Peyer's patch (tissue), 4 donors: Measurements from ENCODE around the gene SLC4A1AP. TPM values are rescaled to one million over a fixed set of nuclear protein-coding genes. Genes with fewer than 3 reads are reported as not detected.
A peak's percentile ranks its signal among the peaks of the same experiment; 100 is the strongest.
"Not testable (repeated sequence)": the region's sequence is repeated elsewhere in the genome, so short reads cannot be mapped to it uniquely, and the experiment has no call there.

Experiments used
- DNase-seq, 3 donors: peaks; one replicate each; pipeline ENCODE4 v3.0.0-alpha.2; 2017 to 2019
- H3K27ac ChIP-seq, 4 donors: fragments of 200-600 bp; sonication (generic); one replicate each; pipeline ENCODE4 v1.5.1; 2016 to 2019
- H3K27me3 ChIP-seq, 2 donors: fragments of 200-600 bp; sonication (generic); one replicate each; pipeline ENCODE4 v1.5.1; 2019
- H3K36me3 ChIP-seq, 3 donors: fragments of 200-600 bp; sonication (generic); one replicate each; pipeline ENCODE4 v1.5.1; 2016 to 2019
- H3K4me1 ChIP-seq, 4 donors: fragments of 200-600 bp; sonication (generic); one replicate each; pipeline ENCODE4 v1.5.1; 2016 to 2019
- H3K4me3 ChIP-seq, 4 donors: fragments of 200-600 bp; sonication (generic); 1 replicate in 3 of 4; 2 replicates in 1 of 4; pipeline ENCODE4 v1.5.1; 2016 to 2019; ENCODE audit warnings: mild to moderate bottlenecking in 1 of 4
- H3K9me3 ChIP-seq, 4 donors: fragments of 200-600 bp; sonication (generic); one replicate each; pipeline ENCODE4 v1.5.1; 2016 to 2019; ENCODE audit warnings: mild to moderate bottlenecking in 1 of 4
- POLR2A ChIP-seq, 2 donors: fragments of 450-650 bp; IDR thresholded peaks; one replicate each; pipeline ENCODE4 v1.5.1; 2017; ENCODE audit warnings: antibody characterized with exemption in 2 of 2, mild to moderate bottlenecking in 2 of 2, moderate library complexity in 2 of 2
- total RNA-seq, 4 donors: library from RNA; depleted of rRNA; stranded (reverse); fragments of >200 nt; gene quantifications; one replicate each; pipeline ENCODE4 v1.1.0, GENCODE V29; 2016
- TF ChIP-seq, protein P1 (sequence below), 6 experiments: fragments of 450-650 bp in 4 of 6; fragments of 200-600 bp in 2 of 6; sonication (generic) in 1 of 6; IDR thresholded peaks; one replicate each; pipeline ENCODE4 v1.5.1; 2017 to 2019; ENCODE audit warnings: antibody characterized with exemption in 6 of 6, mild to moderate bottlenecking in 3 of 6, moderate library complexity in 1 of 6

SLC4A1AP gene
- total RNA-seq, 4 donors from 2014 or later, result 18.6 to 47.0 (median 21.9) TPM

DNA sequence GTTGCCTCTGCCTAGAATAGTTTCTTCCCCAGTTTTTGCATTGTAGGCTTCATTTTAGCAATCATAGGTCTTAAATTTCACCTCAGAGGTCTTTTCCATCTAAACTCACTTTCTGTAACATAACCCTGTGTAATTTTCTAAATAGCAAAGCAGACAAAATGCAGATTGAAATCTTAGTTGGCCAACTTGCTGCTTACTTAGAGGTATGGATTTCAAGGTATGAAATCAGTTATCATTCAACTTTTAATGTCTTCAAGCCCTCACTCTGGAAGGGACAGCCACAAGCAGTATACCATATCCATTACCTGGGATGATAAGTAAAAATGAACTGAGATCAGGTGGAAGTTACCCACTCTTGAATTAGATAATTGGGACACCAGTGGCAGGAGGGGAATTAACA lies 38.7 kb upstream of the SLC4A1AP start:
- Histone ChIP-seq H3K4me3 (no peak overlapping the region), H3K27ac (no peak overlapping the region), H3K27me3 (no peaks in the 10 kb centered on the region), H3K4me1 (peaks cover 0 to 13% (median 5%) of the 10 kb centered on the region in 4 donors), H3K9me3 (no peaks in the 10 kb centered on the region), H3K36me3 (peaks cover 0 to 23% (median 0%) of the 10 kb centered on the region in 3 donors)
- DNase-seq, result no peak
- no peak for TF ChIP-seq POLR2A (IDR thresholded peaks at IDR 0.05)
- TF ChIP-seq, protein P1, sequence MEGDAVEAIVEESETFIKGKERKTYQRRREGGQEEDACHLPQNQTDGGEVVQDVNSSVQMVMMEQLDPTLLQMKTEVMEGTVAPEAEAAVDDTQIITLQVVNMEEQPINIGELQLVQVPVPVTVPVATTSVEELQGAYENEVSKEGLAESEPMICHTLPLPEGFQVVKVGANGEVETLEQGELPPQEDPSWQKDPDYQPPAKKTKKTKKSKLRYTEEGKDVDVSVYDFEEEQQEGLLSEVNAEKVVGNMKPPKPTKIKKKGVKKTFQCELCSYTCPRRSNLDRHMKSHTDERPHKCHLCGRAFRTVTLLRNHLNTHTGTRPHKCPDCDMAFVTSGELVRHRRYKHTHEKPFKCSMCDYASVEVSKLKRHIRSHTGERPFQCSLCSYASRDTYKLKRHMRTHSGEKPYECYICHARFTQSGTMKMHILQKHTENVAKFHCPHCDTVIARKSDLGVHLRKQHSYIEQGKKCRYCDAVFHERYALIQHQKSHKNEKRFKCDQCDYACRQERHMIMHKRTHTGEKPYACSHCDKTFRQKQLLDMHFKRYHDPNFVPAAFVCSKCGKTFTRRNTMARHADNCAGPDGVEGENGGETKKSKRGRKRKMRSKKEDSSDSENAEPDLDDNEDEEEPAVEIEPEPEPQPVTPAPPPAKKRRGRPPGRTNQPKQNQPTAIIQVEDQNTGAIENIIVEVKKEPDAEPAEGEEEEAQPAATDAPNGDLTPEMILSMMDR (IDR thresholded peaks at IDR 0.05), result no peak

DNA sequence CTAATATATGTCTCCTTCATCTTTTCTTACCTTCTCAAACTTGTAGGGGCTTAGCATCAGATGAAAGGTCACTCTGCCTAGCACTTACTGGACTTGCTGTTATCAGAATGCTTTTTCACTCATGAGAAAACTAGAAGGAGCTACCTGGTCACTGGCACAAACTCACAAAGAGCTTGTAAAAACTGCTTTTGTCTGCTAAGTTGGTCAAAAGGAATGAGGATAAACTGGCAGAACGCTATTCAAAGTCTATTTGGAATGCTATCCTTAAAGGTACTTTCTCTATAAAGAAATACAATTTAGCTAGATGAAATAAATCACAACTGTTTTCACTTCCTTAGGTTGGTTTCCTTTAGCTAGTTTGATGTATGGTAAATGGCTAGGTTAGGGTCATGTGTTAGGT lies 37.4 kb upstream of the SLC4A1AP start:
- H3K36me3 ChIP-seq, result peaks cover 0 to 10% (median 0%) of the 10 kb centered on the region in 3 donors
- not testable (repeated sequence) for DNase-seq, H3K27me3 ChIP-seq, H3K4me3 ChIP-seq, H3K9me3 ChIP-seq, H3K27ac ChIP-seq
- peaks cover 0 to 17% (median 5%) of the 10 kb centered on the region in 4 donors for H3K4me1 ChIP-seq

DNA sequence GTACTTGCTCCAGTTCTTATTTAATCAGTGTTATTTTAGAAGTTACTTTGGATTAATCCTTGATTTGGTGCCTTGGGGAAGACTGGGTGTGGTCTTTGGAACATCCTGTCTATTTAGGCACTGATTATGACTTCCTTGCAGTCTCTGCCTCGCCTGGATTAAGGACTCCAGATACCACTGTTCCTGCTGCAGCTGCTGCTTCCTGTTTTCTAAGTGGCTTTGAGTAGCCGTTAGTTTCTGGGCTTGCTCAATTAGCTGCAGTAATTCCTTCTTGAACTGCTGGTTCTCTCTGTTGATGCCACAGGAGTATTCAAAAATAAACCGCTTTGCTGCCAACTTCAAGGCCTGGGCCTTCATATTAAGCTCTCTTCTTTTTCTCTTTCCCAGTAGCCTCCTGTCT lies 36.8 kb upstream of the SLC4A1AP start:
- H3K27ac ChIP-seq, H3K9me3 ChIP-seq, DNase-seq, H3K27me3 ChIP-seq, H3K4me3 ChIP-seq, H3K36me3 ChIP-seq: not testable (repeated sequence)
- peaks cover 0 to 17% (median 5%) of the 10 kb centered on the region in 4 donors for H3K4me1 ChIP-seq

DNA sequence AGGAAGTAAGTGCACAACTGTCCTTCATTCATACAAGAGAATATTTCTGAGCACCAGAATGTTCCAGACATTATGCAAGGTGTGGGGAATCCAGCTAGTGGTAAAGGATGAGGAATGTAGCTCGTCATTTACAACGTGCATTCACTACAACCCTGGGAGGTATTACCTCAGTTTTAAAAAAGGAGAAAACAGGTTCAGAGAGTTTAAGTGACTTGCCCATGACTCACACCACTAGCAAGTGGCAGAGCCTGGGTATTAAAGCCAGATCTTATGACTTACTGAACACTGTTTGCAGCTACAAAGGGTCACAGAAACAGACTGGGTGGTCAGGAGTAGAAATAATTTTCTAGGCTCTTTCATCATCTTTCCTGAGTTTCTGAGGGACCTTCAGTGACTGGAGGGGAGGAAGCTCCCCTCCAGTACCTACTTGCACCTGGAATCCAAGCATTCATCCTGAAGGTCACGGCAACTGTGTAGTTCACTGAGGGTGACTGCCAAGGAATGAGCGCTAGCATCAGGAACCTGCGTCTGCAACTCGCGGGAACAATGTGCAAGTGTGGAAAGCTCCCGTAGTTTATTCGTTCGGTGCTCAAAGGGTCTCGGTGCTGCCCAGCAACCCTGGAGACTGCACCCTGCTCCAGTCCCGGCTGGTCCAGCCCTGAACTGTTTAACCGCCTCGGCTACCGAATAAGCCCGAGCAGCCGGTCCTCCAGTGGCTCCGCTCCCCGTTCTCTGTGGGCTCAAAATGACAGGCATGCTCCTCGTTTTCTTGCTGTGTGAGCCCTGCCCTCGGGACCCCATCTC lies 35.5 kb upstream of the SLC4A1AP start:
- no peak for DNase-seq
- TF ChIP-seq, protein P1 (IDR thresholded peaks at IDR 0.05), result peak in 1 of 6 experiments; percentile 2
- TF ChIP-seq POLR2A (IDR thresholded peaks at IDR 0.05), result no peak
- peaks cover 0 to 11% (median 0%) of the 10 kb centered on the region in 3 donors for H3K36me3 ChIP-seq

DNA sequence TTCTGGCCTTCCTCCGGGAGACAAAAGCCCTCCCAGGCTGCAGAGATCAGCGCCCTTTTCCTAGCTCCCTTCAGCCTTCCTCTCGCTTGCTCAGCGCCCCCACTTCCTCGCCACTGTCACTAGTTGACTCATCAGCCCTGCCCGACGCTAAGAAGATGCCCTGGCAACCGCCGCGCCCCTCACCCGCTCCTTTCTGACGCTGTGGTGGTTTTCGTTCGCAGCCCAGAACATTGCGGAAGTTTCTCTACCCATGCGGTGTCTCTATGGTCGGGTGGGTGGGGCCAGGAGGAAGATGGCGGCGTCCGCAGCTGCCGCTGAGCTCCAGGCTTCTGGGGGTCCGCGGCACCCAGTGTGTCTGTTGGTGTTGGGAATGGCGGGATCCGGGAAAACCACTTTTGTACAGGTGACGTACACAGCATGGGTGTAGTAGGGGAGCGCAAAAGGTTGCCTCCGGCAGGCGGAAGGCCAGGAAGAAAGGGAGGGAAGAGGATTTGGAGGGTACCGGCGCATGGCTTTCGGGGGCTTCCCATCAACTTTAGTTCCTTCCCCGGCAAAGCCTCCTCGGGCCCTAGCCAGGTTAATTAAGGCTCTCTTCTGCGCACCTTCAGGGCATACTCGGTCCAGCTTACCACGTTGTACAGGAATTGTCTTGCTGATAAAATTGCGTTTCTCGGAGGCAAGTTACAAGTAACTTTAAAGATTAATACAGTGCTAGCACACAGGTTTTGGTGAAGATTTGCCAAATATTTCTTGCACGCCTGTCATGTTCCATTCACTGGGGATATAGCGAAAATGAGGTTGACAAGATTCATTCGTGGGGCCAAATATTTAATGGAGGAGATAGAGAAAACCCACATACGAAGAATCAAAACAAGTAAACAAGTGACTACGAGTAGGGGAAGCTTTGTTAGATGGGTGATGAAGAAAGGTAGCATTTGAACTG lies 34.7 kb upstream of the SLC4A1AP start, which contains the start of the genes CCDC121 and GPN1:
Gene CCDC121 (minus strand): TSS at position 246 of the 943 bp plus-strand sequence. CDS start 1,213 bp downstream, outside the sequence.
Gene GPN1 (plus strand): TSS at position 284 of the 943 bp plus-strand sequence. CDS start 9 bp downstream, at position 293.
- H3K27ac ChIP-seq, result peak within 1 kb of the TSS; percentile 52 to 79 (median 61)
- no peaks in the 10 kb centered on the region for H3K9me3 ChIP-seq
- TF ChIP-seq, protein P1 (IDR thresholded peaks at IDR 0.05), result no peak
- peak; percentile 19 to 44 for TF ChIP-seq POLR2A (IDR thresholded peaks at IDR 0.05)
- no peaks in the 10 kb centered on the region for H3K27me3 ChIP-seq
- peak within 1 kb of the TSS; percentile 58 to 80 (median 72) for H3K4me3 ChIP-seq
- H3K4me1 ChIP-seq, result peaks cover 0 to 17% (median 5%) of the 10 kb centered on the region in 4 donors
- peaks cover 0 to 18% (median 0%) of the 10 kb centered on the region in 3 donors for H3K36me3 ChIP-seq
- peak; percentile 92 to 96 (median 92) for DNase-seq

More for the DNA sequence above, 35.5 kb upstream of the SLC4A1AP start:
- Histone ChIP-seq H3K4me3 (peak overlapping the region; percentile 58 to 80 (median 72)), H3K9me3 (no peaks in the 10 kb centered on the region), H3K27me3 (no peaks in the 10 kb centered on the region), H3K4me1 (peaks cover 0 to 17% (median 5%) of the 10 kb centered on the region in 4 donors), H3K27ac (peak overlapping the region; percentile 52 to 79 (median 61))

DNA sequence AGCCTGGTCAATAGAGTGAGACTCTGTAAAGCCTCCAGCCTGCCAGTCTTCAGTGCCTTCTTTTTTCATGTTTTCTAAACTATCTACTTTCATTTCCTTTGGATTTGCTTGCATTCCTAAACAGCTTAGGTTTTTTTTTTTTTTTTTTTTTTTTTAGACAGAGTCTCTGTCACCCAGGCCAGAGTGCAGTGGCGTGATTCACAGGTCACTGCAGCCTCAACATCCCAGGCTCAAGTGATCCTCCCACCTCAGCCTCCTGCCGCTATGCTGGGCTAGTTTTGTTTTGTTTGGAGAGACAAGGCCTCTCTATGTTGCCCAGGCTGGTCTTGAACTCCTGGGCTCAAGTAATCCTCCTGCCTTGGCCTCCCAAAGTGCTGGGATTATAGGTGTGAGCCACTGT lies 33.4 kb upstream of the SLC4A1AP start:
- H3K27ac ChIP-seq, H3K9me3 ChIP-seq, DNase-seq, H3K4me3 ChIP-seq, H3K27me3 ChIP-seq: not testable (repeated sequence)
- Histone ChIP-seq H3K4me1 (peaks cover 0 to 17% (median 5%) of the 10 kb centered on the region in 4 donors), H3K36me3 (peaks cover 0 to 30% (median 0%) of the 10 kb centered on the region in 3 donors)
